GM21737 (cell line): Measurements from ENCODE around the gene LAPTM5.

Experiments used
- ATAC-seq: cut with Tn5 transposase; IDR thresholded peaks from one replicate; pipeline ENCODE4 v1.9.1; 2021; ENCODE audit warnings: mild to moderate bottlenecking, moderate library complexity; ENCODE audit not compliant: unreplicated experiment

Gene LAPTM5

DNA sequence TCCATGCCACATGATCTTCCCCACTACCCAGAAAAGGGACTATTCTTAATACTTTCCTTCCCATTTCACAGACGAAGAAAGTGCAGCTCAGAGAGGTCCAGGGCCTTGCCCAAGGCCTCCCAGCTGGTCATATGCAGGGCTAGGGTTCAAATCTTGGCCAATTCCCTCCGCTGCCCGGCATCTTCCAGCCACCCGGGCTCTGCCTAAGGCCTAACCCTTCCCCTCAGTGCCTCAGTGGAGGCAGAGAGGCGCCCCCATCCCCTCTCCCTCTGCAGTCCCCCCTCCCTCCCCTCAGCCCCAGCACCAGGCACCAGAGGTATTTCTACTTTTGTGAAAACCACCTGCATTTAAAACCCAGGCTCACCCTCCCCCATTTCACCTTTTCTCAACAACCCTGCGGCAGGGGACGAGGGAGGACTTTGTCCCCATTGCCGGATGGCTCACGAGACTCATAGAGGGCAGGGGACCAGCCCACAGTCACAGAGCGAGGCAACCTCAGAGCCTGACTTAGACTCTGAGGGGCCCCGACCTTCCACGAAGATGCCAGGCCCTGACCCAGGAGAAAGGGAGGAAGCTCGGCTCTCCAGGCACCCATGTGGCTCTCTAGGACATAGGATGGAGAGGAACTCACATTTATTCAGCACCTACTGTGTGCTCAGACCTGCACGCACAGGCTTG is 12.3 kb downstream of the LAPTM5 start:
- ATAC-seq: no peak

- peak; percentile 35 for ATAC-seq
Measured at GRCh38 chr1:30744060-30744756, 13.4 kb downstream of the LAPTM5 start.

DNA sequence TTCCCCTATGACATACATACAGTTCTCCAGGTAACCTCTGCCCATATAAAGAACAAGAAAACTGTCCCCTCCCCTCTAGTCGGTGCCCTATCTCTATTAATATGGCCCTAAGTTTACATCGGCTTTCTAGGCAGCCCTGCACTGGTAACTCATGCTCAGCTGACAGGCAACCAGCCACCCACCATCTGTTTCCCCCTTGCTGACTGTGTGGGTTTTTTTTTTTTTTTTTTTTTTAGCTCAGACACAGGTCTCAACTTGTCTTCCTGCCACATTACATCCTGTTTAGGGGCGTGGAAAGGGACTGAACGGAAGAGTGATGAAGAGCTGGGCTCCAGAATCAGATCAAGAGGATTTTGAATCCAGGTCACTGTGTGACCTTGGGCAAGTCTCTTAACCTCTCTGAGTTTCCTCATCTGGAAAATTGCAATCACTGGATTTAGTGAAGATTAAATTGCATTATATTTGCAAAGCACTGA is 14.0 kb downstream of the LAPTM5 start:
- ATAC-seq: no peak

- ATAC-seq: no peak
Measured at GRCh38 chr1:30742963-30743559, 14.5 kb downstream of the LAPTM5 start.

DNA sequence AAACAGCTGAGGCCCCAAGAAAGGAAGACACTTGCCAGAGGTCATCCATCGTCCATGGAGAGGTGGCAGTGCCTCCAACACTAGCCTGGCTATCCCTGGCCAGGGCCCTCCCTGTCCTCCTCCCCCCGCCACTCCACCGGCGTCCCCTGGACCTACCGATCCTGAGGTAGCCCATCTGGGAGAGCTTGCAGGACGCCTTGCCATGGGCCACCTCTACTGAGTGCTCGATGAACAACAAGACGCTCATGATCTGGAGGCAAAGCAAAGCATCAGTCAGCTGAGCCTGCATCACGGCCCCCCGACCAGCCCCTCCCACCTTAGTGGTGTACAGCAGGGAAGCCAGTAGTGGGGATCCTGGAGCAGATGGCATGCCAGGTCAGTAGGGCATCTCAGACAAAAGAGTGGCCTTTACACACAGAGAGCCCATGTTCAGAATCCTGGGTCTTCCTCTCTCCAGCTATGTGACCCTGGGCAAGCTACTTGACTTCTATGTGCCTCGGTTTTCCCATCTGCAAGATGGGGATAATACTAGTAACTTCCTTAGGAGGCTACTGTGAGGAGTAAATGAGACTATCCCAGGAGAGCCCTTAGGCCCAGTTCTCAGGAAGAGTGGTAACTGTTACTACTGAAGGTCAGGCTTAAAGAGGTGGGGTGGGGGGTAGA is 15.1 kb downstream of the LAPTM5 start:
- ATAC-seq: no peak

DNA sequence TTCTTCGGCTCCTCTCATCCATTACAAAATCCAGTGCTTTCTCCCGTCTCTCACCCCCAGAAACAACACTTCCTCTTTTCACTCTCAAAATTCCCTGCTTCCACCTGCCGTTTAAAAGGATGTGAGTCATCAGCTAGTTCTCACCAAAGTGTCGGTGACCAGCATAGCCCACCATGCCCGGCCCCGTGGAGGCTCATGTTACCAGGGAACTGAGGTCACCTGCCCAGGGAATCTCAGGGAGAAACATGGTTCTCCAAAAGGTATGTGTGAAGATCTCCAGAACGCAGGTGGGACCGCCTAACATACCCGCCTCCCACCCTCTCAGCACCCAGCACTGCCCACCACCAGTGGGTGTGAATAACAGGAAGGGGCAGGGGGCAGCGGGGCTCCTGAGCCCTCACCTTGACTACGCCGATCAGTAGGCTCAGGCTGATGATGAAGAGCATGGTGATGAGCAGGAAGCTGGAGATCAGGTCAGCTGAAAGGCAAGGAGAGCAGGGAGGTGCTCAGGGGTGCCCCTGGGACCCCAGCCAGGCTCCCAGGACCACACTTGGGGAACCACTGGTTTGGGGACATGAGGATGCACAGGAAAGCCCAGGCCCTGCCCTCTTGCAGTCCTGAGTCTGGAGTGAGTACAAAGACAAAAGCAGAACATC is 16.2 kb downstream of the LAPTM5 start:
- no peak for ATAC-seq

GRCh38 chr1:30740251-30741238 is 17.0 kb downstream of the LAPTM5 start:
- ATAC-seq: no peak

DNA sequence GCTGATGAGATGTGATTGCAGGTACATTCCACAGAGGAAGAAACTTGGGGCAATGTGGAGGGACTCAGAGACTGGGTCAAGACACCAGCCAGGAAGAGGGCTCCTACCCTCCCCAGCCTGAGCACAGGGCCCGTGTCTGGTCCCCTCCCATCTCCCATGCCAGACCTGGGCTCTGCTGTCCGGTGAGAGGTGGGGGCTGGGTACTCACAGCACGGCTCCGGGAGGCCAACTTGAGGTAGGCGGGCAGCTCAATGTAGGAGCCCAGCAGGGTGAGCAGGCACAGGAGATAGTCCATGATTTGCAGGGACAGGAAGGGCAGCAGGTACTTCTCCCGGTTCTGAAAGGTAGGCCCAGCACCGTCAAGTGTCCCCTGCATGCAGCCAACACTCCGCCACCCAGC is 18.0 kb downstream of the LAPTM5 start:
- no peak for ATAC-seq

GRCh38 chr1:30738715-30739559 is 18.6 kb downstream of the LAPTM5 start:
- ATAC-seq: no peak

DNA sequence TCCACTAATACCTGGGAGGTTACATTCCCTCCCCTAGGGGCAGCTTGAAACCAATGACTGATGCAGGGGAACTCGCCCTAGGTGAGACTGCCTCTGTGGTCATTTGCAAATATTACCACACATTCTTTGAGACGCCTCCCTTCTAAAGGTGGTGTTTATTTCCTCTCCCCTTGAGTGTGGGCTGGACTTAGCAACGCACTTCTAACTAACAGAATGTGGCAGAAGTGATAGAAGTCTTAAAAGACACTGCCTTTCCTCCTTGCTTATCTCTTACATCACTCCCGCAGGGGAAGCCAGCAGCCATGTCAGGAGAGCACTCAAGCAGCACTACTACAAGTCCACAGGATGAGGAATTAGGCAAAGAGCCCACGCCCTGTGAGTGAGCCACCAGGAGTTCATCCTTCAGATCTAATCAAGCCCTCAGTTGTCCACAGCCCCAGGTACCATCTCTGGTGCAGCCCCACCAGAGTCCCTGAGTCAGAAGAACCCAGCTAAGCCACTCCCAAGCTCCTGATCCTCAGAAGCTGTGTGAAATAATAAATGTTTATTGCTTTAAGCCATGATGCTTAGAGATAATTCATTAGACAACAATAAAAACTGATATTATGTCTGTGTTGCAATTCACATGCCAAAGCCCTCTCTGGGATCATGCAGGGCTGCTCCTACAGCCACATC is 19.4 kb downstream of the LAPTM5 start:
- ATAC-seq: no peak

DNA sequence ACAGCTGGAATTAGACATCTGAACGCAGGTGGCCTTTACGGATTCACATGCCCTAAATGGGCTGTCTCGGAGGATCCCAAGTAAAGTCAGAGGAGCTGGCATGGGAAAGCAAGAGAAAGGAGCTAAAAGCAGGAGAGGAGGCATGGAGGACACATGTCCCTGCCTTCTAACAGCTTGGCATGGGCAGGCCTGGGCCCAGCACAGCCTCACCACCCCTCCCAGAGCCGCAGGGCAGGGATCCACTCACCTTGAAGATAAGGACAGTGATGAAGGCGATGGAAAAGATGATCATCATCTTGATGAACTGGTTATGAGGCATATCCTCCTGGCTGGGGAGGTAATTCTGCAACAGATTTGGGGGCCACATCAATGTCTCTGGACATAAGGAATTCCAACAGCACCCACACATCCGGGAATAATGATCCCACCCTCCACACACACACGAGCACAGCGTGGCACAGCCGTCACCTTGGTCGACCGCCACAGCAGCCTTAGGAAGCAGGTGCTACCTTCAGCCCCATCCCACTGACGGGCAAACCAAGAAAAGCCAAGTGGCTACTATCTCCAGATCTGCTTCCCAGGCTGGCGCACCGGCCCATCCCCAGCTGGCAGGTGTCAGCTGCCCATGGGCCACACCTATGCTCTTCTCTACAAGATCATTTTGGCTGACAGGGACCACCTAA is 20.1 kb downstream of the LAPTM5 start:
- ATAC-seq: no peak

GRCh38 chr1:30735668-30736498 is 21.7 kb downstream of the LAPTM5 start:
- ATAC-seq: no peak

DNA sequence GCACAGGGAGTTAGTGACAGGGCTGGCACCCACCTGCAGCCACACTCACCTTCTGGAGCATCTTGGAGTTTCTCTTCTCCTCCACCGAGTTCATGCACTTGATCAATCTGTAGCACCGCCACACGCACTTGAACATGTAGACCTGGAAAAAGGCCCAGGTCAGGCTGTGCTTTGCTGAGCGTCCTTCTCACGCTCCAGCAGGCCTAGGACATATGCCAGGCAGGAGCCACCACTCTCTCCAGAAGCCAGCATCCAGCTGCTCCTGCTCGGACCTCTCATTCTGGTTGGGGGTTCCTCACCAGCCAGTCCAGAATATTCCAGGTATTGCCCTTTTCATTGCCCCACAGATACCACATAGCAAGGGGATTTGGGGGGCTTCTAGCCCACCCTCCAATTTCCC is 22.4 kb downstream of the LAPTM5 start:
- no peak for ATAC-seq

DNA sequence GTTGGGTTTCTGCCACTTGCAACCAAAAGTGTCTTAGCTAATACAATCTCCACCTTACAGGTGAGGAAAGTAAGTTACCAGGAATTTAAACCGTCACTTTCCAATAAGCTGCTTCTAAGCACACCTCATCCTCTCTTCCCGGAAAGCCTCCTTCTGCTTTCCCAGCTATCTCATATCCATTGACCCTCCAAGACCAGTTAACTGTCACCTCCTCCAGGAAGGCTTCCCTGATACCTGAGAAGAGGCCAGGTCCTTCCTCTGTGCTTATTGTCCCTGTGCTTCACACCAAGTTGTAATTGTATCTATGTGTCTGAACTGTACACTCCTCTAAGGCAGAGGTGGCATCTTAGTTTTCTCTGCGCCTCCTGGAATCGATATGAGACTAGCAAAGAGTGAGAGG is 23.0 kb downstream of the LAPTM5 start:
- no peak for ATAC-seq

GRCh38 chr1:30734106-30734505 is 23.5 kb downstream of the LAPTM5 start:
- no peak for ATAC-seq

DNA sequence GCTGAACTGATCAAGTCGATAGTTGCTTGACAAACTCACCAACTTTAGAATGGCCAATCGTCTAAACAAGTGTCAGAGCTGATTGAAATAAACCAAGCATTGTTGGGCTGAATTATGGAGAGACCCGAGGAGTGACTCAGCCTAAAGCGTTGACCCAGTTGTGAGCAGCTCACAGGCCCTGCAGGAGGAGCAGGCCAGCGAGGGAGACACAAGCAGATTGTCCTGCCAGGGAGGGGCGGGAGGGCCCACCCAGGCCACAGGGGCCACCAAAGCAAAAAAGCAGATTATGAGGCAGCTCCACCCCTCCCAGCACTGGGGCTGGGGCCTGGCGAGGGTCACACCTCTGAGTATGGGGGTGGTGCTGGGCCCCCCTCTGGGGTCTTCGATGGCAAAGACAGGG is 24.1 kb downstream of the LAPTM5 start:
- ATAC-seq: no peak
